OCI-LY7 (cell line): ENCODE measurements around the gene CNTN1. TPM values are rescaled to one million over a fixed set of nuclear protein-coding genes. Genes with fewer than 3 reads are reported as not detected.

ENCODE experiments used
- BruUV-seq: library from RNA; stranded (reverse); fragments of 400-500 nt; replicated peaks from 2 replicates; lab custom pipeline; 2021; lab: Mats Ljungman, UMichigan
- CTCF ChIA-PET: fragments of 300-600 bp; sonication (Branson Sonifier 250); formaldehyde crosslinking; loops from one replicate; lab custom pipeline; 2022; ENCODE audit warnings: antibody characterized with exemption; ENCODE audit not compliant: unreplicated experiment; lab: Charles Lee
- POLR2A ChIA-PET: fragments of 300-600 bp; sonication (Branson Sonifier 250); formaldehyde crosslinking; loops from one replicate; lab custom pipeline; 2022; ENCODE audit warnings: antibody characterized with exemption; lab: Charles Lee
- DNase-seq: peaks from one replicate; pipeline ENCODE4 v3.0.0-alpha.2; 2015; ENCODE audit warnings: low spot score
- H2AFZ ChIP-seq: fragments of 200-600 bp; sonication (generic), shearing (Covaris generic); 2 replicates; pipeline ENCODE4 v1.6.1; 2014; ENCODE audit warnings: mild to moderate bottlenecking, antibody characterized with exemption, low read length, moderate library complexity
- H3K27ac ChIP-seq: fragments of 200-600 bp; sonication (generic); 2 replicates; pipeline ENCODE4 v1.5.1; 2014; ENCODE audit warnings: mixed run types, low read depth, mild to moderate bottlenecking, moderate library complexity, low read length, inconsistent platforms; ENCODE audit not compliant: poor library complexity, severe bottlenecking
- H3K36me3 ChIP-seq: fragments of 200-600 bp; sonication (generic); 2 replicates; pipeline ENCODE4 v1.6.1; 2014; ENCODE audit warnings: mild to moderate bottlenecking, antibody characterized with exemption, low read length, moderate library complexity, mixed read lengths; ENCODE audit not compliant: insufficient read depth
- H3K4me1 ChIP-seq: fragments of 200-600 bp; sonication (generic); 2 replicates; pipeline ENCODE4 v1.5.1; 2014; ENCODE audit warnings: mild to moderate bottlenecking, low read length; ENCODE audit not compliant: insufficient read depth, poor library complexity, severe bottlenecking
- H3K4me2 ChIP-seq: fragments of 200-600 bp; sonication (generic); 2 replicates; pipeline ENCODE4 v1.6.1; 2014; ENCODE audit warnings: mild to moderate bottlenecking, low read length
- H3K4me3 ChIP-seq: fragments of 200-600 bp; sonication (generic); 2 replicates; pipeline ENCODE4 v1.5.1; 2014; ENCODE audit warnings: mild to moderate bottlenecking, low read depth, low read length; ENCODE audit not compliant: poor library complexity, severe bottlenecking
- H3K79me2 ChIP-seq: fragments of 200-600 bp; sonication (generic); 2 replicates; pipeline ENCODE4 v1.6.1; 2016; ENCODE audit warnings: low read depth, mild to moderate bottlenecking, low read length, moderate library complexity, mixed read lengths; ENCODE audit not compliant: insufficient read depth
- H3K9me2 ChIP-seq: fragments of 200-600 bp; sonication (generic); 2 replicates; pipeline ENCODE4 v1.6.1; 2016; ENCODE audit warnings: mild to moderate bottlenecking, low read length, mixed read lengths; ENCODE audit not compliant: insufficient read depth
- H3K9me3 ChIP-seq: fragments of 200-600 bp; sonication (generic); 2 replicates; pipeline ENCODE4 v1.6.1; 2014; ENCODE audit warnings: mild to moderate bottlenecking, mixed run types, low read length, mixed read lengths
- H4K20me1 ChIP-seq: fragments of 200-600 bp; sonication (generic); 2 replicates; pipeline ENCODE4 v1.6.1; 2014; ENCODE audit warnings: mild to moderate bottlenecking, antibody characterized with exemption, low read length, moderate library complexity, mixed read lengths; ENCODE audit not compliant: insufficient read depth
- CTCF ChIP-seq: fragments of 200-600 bp; sonication (generic); conservative IDR thresholded peaks from 2 replicates; pipeline ENCODE4 v1.5.1; 2014; ENCODE audit warnings: mild to moderate bottlenecking, antibody characterized with exemption, low read length, moderate library complexity, mixed read lengths
- EZH2phosphoT487 ChIP-seq: fragments of 200-600 bp; sonication (generic); IDR thresholded peaks from 2 replicates; pipeline ENCODE4 v1.6.1; 2018; ENCODE audit warnings: low read depth, borderline replicate concordance, mild to moderate bottlenecking, mixed run types, antibody characterized with exemption, low read length, moderate library complexity, mixed read lengths
- intact Hi-C: fragments of 100-400 bp; cut with micrococcal nuclease; formaldehyde crosslinking; loops from one replicate; pipeline ENCODE4 v1.10.0; 2022; ENCODE audit not compliant: unreplicated experiment
- total RNA-seq, 2 experiments: library from RNA; depleted of rRNA in 1 of 2; stranded (reverse); fragments of >200 nt in 1 of 2; shearing (Covaris generic) in 1 of 2; gene quantifications; 2 replicates each; pipeline ENCODE4 v1.2.3, GENCODE V29; 2014 to 2022

Gene CNTN1
- total RNA-seq, 2 experiments from 2014 or later, result not detected

- Histone ChIP-seq H3K4me2 (no peak overlapping the region), H3K9me2 (no peaks in the 10 kb centered on the region), H4K20me1 (no peaks in the 10 kb centered on the region), H3K9me3 (no peaks in the 10 kb centered on the region), H2AFZ (no peak overlapping the region), H3K36me3 (no peaks in the 10 kb centered on the region), H3K4me1 (no peaks in the 10 kb centered on the region), H3K27ac (no peak overlapping the region), H3K4me3 (no peak overlapping the region), H3K79me2 (no peaks in the 10 kb centered on the region)
- DNase-seq, result no peak
- no TSS peak for BruUV-seq
- TF ChIP-seq CTCF, result no peak
- intact Hi-C loops, result no loop called here
- ChIA-PET CTCF (no interaction called here), POLR2A (interaction anchor here (0.8 kb wide), 1 partner anchor 8 kb away, joined by 3 read pairs; no protein-coding TSS in a partner anchor)
These were observed 415.8 kb downstream of the CNTN1 start for GRCh38 chr12:41108032-41108431.

- ChIA-PET CTCF (no interaction called here), POLR2A (interaction anchor here (1.2 kb wide), 1 partner anchor 12 kb away, joined by 4 read pairs; no protein-coding TSS in a partner anchor)
- TF ChIP-seq CTCF, result no peak
- no peak for TF ChIP-seq EZH2phosphoT487
- Histone ChIP-seq H3K4me2 (no peak overlapping the region), H3K4me1 (no peaks in the 10 kb centered on the region), H4K20me1 (no peaks in the 10 kb centered on the region), H3K79me2 (no peaks in the 10 kb centered on the region), H3K36me3 (no peaks in the 10 kb centered on the region), H3K9me2 (no peaks in the 10 kb centered on the region), H3K4me3 (no peak overlapping the region), H2AFZ (no peak overlapping the region), H3K9me3 (no peaks in the 10 kb centered on the region), H3K27ac (no peak overlapping the region)
- DNase-seq, result no peak
- intact Hi-C loops, result no loop called here
- BruUV-seq, result no TSS peak
These were observed 420.7 kb downstream of the CNTN1 start for GRCh38 chr12:41112903-41113302.

GRCh38 chr12:41120211-41120610, 428.0 kb downstream of the CNTN1 start:
- no peaks in the 10 kb centered on the region for H3K9me2 ChIP-seq
- CTCF ChIA-PET, result no interaction called here
- no peak overlapping the region for H3K4me3 ChIP-seq
- H3K4me2 ChIP-seq, result no peak overlapping the region
- no peaks in the 10 kb centered on the region for H3K79me2 ChIP-seq
- no peaks in the 10 kb centered on the region for H4K20me1 ChIP-seq
- BruUV-seq, result no TSS peak
- no peaks in the 10 kb centered on the region for H3K9me3 ChIP-seq
- TF ChIP-seq CTCF, result no peak
- no peaks in the 10 kb centered on the region for H3K36me3 ChIP-seq
- no peak for DNase-seq
- H3K4me1 ChIP-seq, result no peaks in the 10 kb centered on the region
- intact Hi-C loops, result no loop called here
- no peak overlapping the region for H2AFZ ChIP-seq
- no peak overlapping the region for H3K27ac ChIP-seq
- POLR2A ChIA-PET, result no interaction called here
